GM18520 (cell line): Measurements from ENCODE around the gene OR2AT4.
"Not testable (repeated sequence)": the region's sequence is repeated elsewhere in the genome, so short reads cannot be mapped to it uniquely, and the experiment has no call there.

Experiments
- ATAC-seq: cut with Tn5 transposase; IDR thresholded peaks from one replicate; pipeline ENCODE4 v1.9.1; 2021; ENCODE audit not compliant: unreplicated experiment

The OR2AT4 gene

GRCh38 chr11:75103380-75104026 is 6.8 kb upstream of the OR2AT4 start:
- ATAC-seq = peak; percentile 31

GRCh38 chr11:75101424-75102128 is 4.9 kb upstream of the OR2AT4 start:
- no peak for ATAC-seq

- ATAC-seq = peak; percentile 82
Observed at GRCh38 chr11:75100314-75100713, 3.6 kb upstream of the OR2AT4 start.

- no peak for ATAC-seq
Observed at GRCh38 chr11:75099635-75100034, 3.0 kb upstream of the OR2AT4 start.

- ATAC-seq = not testable (repeated sequence)
Observed at GRCh38 chr11:75098835-75099439, 2.3 kb upstream of the OR2AT4 start.

GRCh38 chr11:75098181-75098580 is 1.5 kb upstream of the OR2AT4 start:
- not testable (repeated sequence) for ATAC-seq

- ATAC-seq = no peak
Observed at GRCh38 chr11:75097173-75097557, 489 bp upstream of the OR2AT4 start.

GRCh38 chr11:75094382-75094781 is 2.3 kb downstream of the OR2AT4 start:
- ATAC-seq = not testable (repeated sequence)

GRCh38 chr11:75090671-75091177 is 6.0 kb downstream of the OR2AT4 start:
- no peak for ATAC-seq

- no peak for ATAC-seq
Observed at GRCh38 chr11:75087319-75088305, 9.1 kb downstream of the OR2AT4 start.

- ATAC-seq = no peak
Observed at GRCh38 chr11:75084883-75085282, 11.8 kb downstream of the OR2AT4 start.

- ATAC-seq = no peak
Observed at GRCh38 chr11:75083217-75083605, 13.5 kb downstream of the OR2AT4 start.

- ATAC-seq = no peak
Observed at GRCh38 chr11:75082601-75083216, 14.0 kb downstream of the OR2AT4 start.

- ATAC-seq = no peak
Observed at GRCh38 chr11:75079546-75079945, 17.1 kb downstream of the OR2AT4 start.

- ATAC-seq = no peak
Observed at GRCh38 chr11:75078233-75078632, 18.4 kb downstream of the OR2AT4 start.

GRCh38 chr11:75077316-75077715 is 19.4 kb downstream of the OR2AT4 start:
- ATAC-seq = no peak

GRCh38 chr11:75076671-75077070 is 20.0 kb downstream of the OR2AT4 start:
- no peak for ATAC-seq

- ATAC-seq = no peak
Observed at GRCh38 chr11:75073459-75074190, 23.1 kb downstream of the OR2AT4 start.

- no peak for ATAC-seq
Observed at GRCh38 chr11:75072582-75072981, 24.1 kb downstream of the OR2AT4 start.

GRCh38 chr11:75069473-75069872 is 27.2 kb downstream of the OR2AT4 start:
- ATAC-seq = no peak
